Stimulated activated CD8-positive, alpha-beta memory T cell treated with anti-CD3 and anti-CD28 coated beads, Interleukin-2, amount 100 ng/mL, for 1 hour (primary cell): ENCODE data around the gene CAPN9.

Experiments used
- DNase-seq, 2 donors: peaks; one replicate each; pipeline ENCODE4 v3.0.0-alpha.2; 2020; ENCODE audit warnings: low read depth in 2 of 2

The CAPN9 gene

GRCh38 chr1:230851291-230851691 lies 104.1 kb downstream of the CAPN9 start:
- DNase-seq, result no peak
